Measurements from ENCODE around the gene FNIP1.
A peak's percentile ranks its signal among the peaks of the same experiment; 100 is the strongest.

The FNIP1 gene

DNA sequence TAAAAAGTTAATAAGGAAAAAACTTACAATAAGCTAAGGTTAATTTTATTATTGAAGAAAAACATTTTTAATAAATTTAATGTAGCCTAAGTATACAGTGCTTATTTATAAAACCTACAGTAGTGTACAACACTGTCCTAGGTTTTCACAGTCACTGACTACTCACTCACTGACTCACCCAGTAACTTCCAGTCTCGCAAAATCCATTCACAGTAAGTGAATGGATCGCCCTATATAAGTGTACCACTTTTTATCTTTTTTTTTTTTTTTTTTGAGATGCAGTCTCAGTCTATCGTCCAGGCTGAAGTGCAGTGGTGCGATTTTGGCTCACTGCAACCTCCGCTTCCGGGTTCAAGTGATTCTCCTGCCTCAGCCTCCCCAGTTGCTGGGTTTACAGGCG lies 47.7 kb downstream of the FNIP1 start:
- no peak overlapping the region for H3K4me3 ChIP-seq (ENCODE audit: low read depth, low read length)
- DNase-seq (ENCODE audit: low read depth, low spot score): peak; percentile 59
- TF ChIP-seq, protein P1, sequence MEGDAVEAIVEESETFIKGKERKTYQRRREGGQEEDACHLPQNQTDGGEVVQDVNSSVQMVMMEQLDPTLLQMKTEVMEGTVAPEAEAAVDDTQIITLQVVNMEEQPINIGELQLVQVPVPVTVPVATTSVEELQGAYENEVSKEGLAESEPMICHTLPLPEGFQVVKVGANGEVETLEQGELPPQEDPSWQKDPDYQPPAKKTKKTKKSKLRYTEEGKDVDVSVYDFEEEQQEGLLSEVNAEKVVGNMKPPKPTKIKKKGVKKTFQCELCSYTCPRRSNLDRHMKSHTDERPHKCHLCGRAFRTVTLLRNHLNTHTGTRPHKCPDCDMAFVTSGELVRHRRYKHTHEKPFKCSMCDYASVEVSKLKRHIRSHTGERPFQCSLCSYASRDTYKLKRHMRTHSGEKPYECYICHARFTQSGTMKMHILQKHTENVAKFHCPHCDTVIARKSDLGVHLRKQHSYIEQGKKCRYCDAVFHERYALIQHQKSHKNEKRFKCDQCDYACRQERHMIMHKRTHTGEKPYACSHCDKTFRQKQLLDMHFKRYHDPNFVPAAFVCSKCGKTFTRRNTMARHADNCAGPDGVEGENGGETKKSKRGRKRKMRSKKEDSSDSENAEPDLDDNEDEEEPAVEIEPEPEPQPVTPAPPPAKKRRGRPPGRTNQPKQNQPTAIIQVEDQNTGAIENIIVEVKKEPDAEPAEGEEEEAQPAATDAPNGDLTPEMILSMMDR (IDR thresholded peaks at IDR 0.05; ENCODE audit: low read depth, low read length): no peak
- in situ Hi-C loops (cut with HindIII; ENCODE audit: low sequenced_read_pairs): no loop called here

- in situ Hi-C loops (cut with HindIII; ENCODE audit: low sequenced_read_pairs): no loop called here
- peak; percentile 40 for DNase-seq (ENCODE audit: low read depth, low spot score)
- no peak overlapping the region for H3K4me3 ChIP-seq (ENCODE audit: low read depth, low read length)
- TF ChIP-seq, protein P1 (IDR thresholded peaks at IDR 0.05; ENCODE audit: low read depth, low read length): no peak
Observed at GRCh38 chr5:131747180-131748105, 49.4 kb downstream of the FNIP1 start.

DNA sequence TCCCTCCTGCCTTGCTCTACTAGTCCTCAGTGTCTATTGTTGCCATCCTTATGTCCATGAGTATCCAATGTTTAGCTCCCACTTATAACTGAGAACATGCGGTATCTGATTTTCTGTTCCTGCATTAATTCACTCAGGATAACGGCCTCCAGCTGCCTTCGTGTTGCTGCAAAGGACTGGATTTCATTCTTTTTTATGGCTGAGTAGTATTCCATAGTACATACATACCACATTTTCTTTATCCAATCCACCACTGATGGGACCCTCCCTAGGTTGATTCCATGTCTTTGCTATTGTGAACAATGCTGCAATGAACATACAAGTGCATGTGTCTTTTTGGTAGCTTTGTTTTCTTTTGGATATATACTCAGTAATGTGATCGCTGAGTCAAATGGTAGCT lies 50.4 kb downstream of the FNIP1 start:
- TF ChIP-seq, protein P1 (IDR thresholded peaks at IDR 0.05; ENCODE audit: low read depth, low read length): no peak
- in situ Hi-C loops (cut with HindIII; ENCODE audit: low sequenced_read_pairs): no loop called here
- H3K4me3 ChIP-seq (ENCODE audit: low read depth, low read length): no peak overlapping the region
- DNase-seq (ENCODE audit: low read depth, low spot score): no peak

GRCh38 chr5:131745703-131746102 lies 51.1 kb downstream of the FNIP1 start:
- DNase-seq (ENCODE audit: low read depth, low spot score): peak; percentile 37
- in situ Hi-C loops (cut with HindIII; ENCODE audit: low sequenced_read_pairs): no loop called here
- no peak overlapping the region for H3K4me3 ChIP-seq (ENCODE audit: low read depth, low read length)
- TF ChIP-seq, protein P1 (IDR thresholded peaks at IDR 0.05; ENCODE audit: low read depth, low read length): no peak

DNA sequence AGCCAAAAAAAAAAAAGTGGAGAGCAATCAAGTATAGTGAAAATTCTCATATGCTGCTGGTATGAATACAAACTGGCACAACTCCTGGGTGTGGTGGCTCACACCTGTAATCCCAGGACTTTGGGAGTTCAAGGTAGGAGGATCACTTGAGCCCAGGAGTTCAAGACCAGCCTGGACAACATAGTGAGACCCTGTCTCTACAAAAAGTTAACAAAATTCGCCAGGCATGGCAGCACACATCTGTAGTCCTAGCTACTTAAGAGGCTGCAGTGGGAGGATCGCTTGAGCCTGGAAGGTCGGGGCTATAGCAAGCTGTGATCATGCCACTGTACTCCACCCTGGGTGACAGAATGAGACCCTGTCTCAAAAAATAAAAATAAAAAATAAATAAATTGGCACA lies 51.7 kb downstream of the FNIP1 start:
- TF ChIP-seq, protein P1 (IDR thresholded peaks at IDR 0.05; ENCODE audit: low read depth, low read length): no peak
- no peak overlapping the region for H3K4me3 ChIP-seq (ENCODE audit: low read depth, low read length)
- in situ Hi-C loops (cut with HindIII; ENCODE audit: low sequenced_read_pairs): no loop called here
- no peak for DNase-seq (ENCODE audit: low read depth, low spot score)

DNA sequence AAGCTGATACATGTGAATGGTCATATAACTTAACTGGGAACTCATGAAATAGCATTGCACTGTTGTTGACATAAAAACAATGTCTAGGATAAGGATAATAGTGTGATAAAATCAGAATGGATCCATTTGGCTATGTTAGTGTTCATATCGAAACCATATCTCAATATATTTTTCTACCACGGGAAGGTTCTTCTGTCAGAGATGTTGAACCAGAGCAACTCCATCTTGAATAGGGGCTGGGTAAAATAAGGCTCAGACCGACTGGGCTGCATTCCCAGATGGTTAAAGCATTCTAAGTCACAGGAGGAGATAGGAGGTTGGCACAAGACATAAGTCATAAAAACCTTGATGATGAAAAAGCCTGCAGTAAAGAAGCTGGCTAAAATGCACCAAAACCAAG lies 56.3 kb downstream of the FNIP1 start:
- in situ Hi-C loops (cut with HindIII; ENCODE audit: low sequenced_read_pairs): no loop called here
- no peak overlapping the region for H3K4me3 ChIP-seq (ENCODE audit: low read depth, low read length)
- TF ChIP-seq, protein P1 (IDR thresholded peaks at IDR 0.05; ENCODE audit: low read depth, low read length): no peak
- DNase-seq (ENCODE audit: low read depth, low spot score): no peak

Data from astrocyte of the spinal cord (primary cell).